ENCODE measurements around the gene CBFB.

CBFB gene

DNA sequence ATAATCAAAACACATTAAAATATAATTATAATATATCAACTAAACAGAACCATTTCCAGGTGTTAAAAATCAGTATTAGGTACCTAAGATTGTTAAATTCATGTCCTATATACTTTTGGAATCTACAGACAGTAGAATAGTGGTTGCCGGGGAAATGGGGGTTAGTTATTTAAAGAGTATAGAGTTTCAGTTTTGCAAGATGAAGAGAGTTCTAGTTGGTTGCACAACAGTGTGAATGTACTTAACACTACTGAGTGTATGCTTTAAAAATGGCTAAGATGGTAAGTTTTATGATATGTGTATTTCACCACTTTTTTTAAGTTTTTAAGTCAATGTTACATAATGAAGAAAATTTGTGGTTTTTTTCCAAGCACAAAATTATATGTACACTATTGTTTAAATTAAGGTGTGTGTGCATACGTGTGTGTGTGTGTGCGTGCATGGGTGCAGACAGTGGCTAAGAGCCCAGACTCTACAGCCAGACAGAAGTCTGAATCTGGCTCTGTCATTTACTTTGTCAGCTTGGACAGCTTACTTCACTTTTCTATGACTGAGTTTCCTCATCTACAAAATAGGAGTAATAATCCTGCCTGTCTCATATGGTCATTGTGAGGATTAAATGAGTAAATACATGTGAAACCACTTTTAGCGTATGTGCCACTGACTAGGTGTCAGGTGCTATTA, 55.5 kb downstream of the CBFB start:
- no peak overlapping the region for H3K27ac ChIP-seq (replicated peaks)
- H3K4me3 ChIP-seq (replicated peaks; ENCODE audit: insufficient read depth, low read length), result no peak overlapping the region
- H3K27me3 ChIP-seq (ENCODE audit: insufficient read depth, poor library complexity, severe bottlenecking), result no peaks in the 10 kb centered on the region
- TF ChIP-seq, protein P1, sequence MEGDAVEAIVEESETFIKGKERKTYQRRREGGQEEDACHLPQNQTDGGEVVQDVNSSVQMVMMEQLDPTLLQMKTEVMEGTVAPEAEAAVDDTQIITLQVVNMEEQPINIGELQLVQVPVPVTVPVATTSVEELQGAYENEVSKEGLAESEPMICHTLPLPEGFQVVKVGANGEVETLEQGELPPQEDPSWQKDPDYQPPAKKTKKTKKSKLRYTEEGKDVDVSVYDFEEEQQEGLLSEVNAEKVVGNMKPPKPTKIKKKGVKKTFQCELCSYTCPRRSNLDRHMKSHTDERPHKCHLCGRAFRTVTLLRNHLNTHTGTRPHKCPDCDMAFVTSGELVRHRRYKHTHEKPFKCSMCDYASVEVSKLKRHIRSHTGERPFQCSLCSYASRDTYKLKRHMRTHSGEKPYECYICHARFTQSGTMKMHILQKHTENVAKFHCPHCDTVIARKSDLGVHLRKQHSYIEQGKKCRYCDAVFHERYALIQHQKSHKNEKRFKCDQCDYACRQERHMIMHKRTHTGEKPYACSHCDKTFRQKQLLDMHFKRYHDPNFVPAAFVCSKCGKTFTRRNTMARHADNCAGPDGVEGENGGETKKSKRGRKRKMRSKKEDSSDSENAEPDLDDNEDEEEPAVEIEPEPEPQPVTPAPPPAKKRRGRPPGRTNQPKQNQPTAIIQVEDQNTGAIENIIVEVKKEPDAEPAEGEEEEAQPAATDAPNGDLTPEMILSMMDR (IDR thresholded peaks at IDR 0.05; ENCODE audit: insufficient read depth, low read length), result no peak
- TF ChIP-seq POLR2AphosphoS5 (IDR thresholded peaks at IDR 0.05; ENCODE audit: low read depth) (no peak), REST (IDR thresholded peaks at IDR 0.05; ENCODE audit: insufficient replicate concordance, low read depth) (no peak)
- DNase-seq (ENCODE audit: low read depth in 1 of 2, low spot score in 1 of 2), result no peak

GRCh38 chr16:67086822-67087221, 57.9 kb downstream of the CBFB start:
- DNase-seq (ENCODE audit: low read depth in 1 of 2, low spot score in 1 of 2), result no peak
- Histone ChIP-seq H3K27me3 (ENCODE audit: insufficient read depth, poor library complexity, severe bottlenecking) (no peaks in the 10 kb centered on the region), H3K27ac (replicated peaks) (no peak overlapping the region), H3K4me3 (replicated peaks; ENCODE audit: insufficient read depth, low read length) (no peak overlapping the region)
- TF ChIP-seq SPI1 (IDR thresholded peaks at IDR 0.05; ENCODE audit: borderline replicate concordance, low read depth) (no peak), POLR2AphosphoS5 (IDR thresholded peaks at IDR 0.05; ENCODE audit: low read depth) (no peak), REST (IDR thresholded peaks at IDR 0.05; ENCODE audit: insufficient replicate concordance, low read depth) (no peak)

DNA sequence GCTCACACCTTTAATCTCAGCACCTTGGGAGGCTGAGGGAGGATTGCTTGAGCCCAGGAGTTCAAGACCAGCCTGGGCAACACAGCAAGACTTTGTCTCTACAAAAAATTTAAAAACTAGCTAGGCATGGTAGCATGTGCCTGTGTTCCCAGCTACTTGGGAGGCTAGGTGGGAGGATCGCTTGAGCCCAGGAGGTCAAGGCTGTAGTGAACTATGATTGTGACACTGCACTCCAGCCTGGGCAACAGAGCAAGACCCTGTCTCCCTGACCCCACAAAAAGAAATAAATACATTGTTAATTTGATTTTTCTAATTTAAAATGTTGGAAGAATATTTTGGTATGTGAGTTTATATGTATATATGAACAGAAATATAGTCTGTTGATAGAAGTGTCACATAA, 58.3 kb downstream of the CBFB start:
- Histone ChIP-seq H3K4me3 (replicated peaks; ENCODE audit: insufficient read depth, low read length) (no peak overlapping the region), H3K27me3 (ENCODE audit: insufficient read depth, poor library complexity, severe bottlenecking) (no peaks in the 10 kb centered on the region), H3K27ac (replicated peaks) (no peak overlapping the region)
- TF ChIP-seq REST (IDR thresholded peaks at IDR 0.05; ENCODE audit: insufficient replicate concordance, low read depth) (no peak), GABPA (IDR thresholded peaks at IDR 0.05; ENCODE audit: low read depth) (no peak), POLR2AphosphoS5 (IDR thresholded peaks at IDR 0.05; ENCODE audit: low read depth) (no peak), SPI1 (IDR thresholded peaks at IDR 0.05; ENCODE audit: borderline replicate concordance, low read depth) (no peak)
- TF ChIP-seq, protein P1 (IDR thresholded peaks at IDR 0.05; ENCODE audit: insufficient read depth, low read length), result no peak
- no peak for DNase-seq (ENCODE audit: low read depth in 1 of 2, low spot score in 1 of 2)

Measured in HL-60 (cell line).